ENCODE data around the gene CRIP2.

Gene CRIP2

DNA sequence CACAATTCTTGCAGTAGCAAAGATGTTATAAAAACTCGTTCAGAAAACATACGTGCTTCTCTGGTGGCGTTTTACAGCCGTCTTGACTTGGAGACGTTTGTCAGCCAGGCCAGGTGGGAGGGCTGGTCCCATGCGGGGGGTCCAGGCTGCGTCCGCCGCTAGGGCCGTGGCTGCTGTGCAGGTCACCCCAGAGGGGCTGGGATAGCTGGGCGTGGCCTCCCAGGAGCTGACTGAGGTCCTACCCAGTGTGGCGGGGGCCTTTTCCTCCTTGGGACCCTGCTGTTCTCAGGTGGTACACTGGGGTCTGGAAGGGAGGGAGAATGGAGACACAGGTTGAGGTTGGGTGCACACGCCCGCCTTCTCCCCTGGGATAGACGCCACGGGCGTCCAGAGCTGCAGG, 29.8 kb upstream of the CRIP2 start:
- no peak for DNase-seq

DNA sequence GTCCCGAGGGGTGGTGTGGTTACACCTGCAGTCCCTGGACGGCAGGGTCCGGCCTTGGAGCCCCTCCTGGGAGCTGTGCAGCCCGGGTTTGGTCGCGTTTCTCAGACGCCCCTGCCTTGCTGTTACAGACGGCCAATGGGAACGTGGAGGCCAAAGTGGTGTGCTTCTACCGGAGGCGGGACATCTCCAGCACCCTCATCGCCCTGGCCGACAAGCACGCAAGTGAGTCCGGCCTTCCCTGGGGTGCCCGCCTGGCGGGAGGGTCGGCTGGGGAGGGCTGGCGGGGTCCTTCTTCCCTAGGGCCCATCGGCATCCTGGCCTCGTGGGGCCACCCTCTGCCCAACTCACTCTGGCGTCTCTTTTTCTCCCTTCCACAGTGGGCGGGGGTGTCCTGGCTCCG, 29.3 kb upstream of the CRIP2 start:
- DNase-seq: no peak

DNA sequence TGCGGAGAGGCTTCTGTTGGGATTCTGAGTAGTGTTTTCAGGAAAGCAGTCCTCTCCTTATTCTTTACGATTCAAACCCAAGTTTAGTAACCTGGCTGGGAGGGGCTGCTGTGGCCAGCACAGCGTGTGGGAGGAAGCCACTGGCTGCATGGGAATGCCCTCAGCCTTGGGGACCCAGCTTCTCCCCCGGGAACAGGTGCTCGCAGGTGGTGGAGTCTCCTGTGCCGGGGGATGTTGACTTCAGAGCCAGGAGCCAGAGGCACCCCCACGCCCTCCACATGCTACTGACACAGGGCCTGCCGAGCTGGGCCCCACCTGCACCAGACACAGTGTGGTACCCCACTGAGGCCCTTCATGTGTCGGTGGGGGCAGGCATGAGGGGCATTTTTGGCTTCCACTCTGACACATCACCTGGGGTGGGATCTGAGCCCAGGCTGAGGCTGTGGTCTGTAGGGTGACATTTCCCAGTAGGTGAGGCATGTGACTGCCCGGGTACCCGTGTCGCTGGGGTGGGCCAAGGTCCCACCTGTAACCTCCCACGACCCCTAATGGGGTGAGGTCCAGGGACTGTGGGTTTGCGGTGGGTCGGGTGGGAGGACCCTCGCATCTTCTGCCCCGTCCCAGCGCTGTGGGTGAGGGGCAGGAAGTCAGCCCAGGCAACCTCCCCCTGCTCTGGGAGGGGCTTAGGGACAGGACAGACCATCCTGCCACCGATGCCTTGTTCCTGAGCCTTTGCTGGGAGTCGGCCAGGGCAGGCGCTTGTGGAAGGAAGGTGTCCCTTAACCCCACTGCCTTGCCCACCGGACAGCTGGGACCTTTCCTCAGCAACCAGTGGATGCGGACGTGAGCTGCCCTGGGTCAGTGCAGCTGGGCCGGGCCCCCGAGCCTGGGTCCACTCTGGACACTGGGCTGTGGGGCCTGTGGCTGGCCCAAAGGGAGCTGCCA, 28.4 kb upstream of the CRIP2 start:
- no peak for DNase-seq

GRCh38 chr14:105446971-105447370, 27.6 kb upstream of the CRIP2 start:
- no peak for DNase-seq

- DNase-seq: no peak
These were observed 26.7 kb upstream of the CRIP2 start for GRCh38 chr14:105447651-105448640.

DNA sequence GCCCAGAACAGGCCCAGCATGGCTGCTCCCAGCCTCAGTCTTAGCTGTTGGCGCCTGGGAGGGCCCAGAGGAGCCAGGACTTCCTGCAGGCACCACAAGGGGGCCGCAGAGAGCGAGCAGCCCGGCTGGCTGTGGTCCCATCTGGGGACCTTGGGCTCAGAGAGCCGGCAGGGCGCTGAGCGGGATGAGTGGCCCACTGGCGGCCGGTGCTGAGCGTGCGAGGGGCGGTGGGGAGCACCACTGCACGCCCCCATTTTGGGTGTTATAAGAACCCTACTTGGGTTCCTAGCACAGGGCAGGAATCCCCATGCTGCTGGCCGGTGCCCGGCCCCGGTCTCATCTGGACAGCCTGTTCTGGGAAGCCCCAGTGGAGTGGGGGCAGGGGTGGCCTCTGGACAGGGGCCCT, 25.9 kb upstream of the CRIP2 start:
- peak in 41 of 56 donors; percentile 11 to 83 (median 51) for DNase-seq

DNA sequence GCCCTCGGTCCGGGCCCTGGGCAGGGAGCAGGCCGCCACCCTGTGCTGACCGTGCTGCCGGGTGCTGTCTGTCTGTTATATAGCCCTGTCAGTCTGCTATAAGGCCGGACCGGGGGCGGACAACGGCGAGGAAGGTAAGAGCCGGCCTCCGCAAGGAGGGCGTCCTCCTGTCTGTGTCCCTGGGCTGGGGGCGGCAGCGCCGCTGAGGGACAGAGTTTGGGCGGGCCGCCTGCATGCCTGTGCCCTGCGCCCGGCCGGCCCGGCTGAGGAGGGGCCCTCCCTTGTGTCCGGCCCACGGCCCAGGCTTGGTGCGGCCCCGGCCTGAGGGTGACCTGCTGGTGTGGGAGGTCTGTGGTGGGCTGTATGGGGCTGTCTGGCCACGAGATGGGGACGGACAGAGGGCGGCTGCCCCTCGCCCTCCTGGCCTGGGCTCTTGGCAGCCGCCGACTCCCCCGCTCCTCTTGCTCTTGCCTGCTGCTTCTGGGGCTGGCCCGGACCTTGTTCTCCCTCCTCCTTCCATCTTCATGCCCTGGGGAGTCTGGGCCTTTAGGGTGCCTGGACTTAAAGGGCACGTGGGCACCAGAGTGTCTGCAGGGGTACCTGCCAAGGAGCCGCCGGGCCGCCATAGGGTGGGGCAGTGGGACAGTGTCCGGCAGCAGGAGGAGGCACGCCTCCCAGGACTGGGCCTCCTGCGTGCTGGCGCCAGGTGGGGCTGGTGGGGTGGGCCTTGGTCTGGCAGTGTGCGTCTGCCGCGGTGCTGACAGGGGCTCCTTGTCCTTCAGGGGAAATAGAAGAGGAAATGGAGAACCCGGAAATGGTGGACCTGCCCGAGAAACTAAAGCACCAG, 25.1 kb upstream of the CRIP2 start:
- no peak for DNase-seq

DNA sequence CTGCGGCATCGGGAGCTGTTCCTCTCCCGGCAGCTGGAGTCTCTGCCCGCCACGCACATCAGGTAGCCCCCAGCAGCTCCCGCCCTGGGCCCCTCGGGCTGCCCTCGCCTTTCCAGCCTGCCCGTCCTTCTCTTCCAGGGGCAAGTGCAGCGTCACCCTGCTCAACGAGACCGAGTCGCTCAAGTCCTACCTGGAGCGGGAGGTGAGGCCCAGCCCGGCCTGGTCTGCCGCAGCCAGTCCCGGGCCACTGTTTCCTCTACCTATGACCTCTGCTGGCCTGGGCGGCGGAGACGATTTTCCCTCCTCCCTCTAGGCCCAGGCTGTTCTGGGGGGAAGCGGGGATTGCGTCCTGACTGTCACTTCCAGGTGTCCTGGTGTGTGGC, 24.5 kb upstream of the CRIP2 start:
- DNase-seq: no peak

- no peak for DNase-seq
These were observed 23.5 kb upstream of the CRIP2 start for GRCh38 chr14:105450864-105451720.

DNA sequence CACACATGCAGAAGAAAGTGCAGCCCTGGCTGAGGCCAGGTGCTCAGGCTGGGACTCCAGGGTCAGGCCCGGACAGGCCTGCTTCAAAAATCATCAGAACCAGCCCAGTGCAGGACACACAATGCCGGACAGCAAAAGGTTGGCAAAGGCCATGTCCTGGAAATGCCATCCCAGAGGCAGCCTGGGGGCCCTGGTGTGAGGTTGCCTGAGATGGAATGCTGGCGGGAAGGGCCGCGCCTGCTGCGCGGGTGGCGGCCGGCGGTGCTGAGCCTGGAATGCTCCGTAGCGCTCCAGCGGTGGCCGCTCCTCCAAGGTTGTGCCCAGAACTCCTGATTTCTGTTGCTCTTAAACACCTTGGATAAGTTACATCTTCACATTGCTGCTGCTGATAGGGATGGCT, 21.7 kb upstream of the CRIP2 start:
- DNase-seq: no peak

- no peak for DNase-seq
These were observed 20.8 kb upstream of the CRIP2 start for GRCh38 chr14:105453847-105454246.

GRCh38 chr14:105455086-105455640, 19.5 kb upstream of the CRIP2 start:
- no peak for DNase-seq

DNA sequence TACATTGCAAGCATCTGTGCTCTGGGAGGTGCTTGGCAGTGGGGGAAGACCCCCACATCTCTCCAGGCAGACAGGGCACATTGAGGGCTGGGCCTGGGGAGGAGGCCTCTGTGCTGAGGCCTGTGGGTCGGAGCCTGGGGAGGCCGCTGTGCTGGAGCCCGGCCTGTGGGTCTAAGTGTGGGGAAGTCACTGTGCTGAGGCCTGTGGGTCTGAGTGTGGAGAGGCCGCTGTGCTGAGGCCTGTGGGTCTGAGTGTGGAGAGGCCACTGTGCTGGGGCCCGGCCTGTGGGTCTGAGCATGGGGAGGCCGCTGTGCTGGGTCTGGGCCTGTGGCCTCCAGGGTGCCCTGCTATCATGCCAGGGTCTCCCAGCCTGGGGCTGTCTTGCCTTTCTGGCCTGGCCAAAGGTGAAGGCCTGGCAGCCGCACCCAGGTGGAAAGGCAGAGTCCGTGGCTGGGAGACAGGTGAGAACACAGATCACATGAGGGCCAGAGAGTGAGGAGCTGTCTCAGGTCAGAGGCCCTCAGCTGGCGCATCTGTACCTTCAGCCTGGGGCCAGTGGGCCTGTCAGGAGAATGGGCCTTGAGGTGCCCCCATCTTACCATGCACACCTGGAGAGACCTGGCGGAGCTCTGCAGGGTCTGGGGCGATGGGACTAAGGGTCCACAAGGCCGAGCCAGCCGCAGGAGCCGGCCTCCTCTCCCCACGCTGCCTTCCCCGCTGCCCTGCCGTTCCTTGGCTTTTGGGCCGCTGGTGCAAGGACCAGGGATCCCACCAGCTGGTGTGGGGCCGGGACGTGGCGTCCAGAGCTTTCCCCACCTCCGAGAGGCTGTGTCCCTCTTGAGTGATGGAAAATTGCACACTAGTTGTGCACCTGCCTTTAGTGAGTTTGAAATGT, 18.6 kb upstream of the CRIP2 start:
- no peak for DNase-seq

DNA sequence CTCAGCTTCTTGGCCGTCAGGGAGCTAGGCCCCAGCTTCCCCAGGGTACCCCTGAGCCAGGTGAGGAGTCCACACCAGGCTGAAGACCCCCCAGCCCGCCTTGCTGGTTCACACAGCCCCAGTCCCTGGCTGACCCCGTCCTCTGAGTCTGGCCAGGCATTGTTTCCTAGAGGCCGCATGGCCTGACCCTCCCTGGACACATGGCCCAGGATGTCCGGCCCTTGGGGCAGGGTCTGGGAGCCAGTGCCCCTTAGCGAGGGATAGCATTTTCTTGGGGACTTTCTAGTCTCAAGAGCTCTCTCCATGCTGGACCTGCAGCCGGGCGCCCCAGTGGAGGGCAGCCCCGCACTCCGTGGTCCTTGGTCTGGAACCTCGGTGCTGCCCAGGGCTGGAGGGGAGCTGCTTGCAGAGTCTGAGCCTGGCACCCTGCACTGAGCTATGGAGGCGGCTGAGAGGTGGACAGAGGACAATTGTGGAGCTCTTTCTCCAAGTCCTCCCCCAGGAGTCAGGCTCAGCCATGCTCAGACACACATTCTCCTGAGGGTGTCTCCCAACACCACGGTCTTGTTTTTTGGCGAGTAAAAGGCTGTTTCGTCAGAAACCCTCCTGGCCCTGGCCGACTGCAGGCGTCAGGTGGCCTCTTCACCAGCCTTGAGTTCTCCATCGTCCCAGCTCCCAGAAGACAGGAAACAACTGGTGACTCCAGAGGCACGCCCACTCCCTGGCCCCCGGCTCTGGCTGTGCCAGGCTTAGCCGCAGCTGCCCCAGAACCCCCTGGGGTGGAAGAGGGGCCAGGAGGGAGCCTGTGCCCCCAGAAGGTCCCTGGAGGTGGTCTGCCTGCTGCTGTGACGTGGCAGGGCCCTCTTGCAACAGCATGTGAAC, 17.6 kb upstream of the CRIP2 start:
- no peak for DNase-seq

GRCh38 chr14:105458010-105458409, 16.6 kb upstream of the CRIP2 start:
- no peak for DNase-seq

GRCh38 chr14:105458571-105458970, 16.1 kb upstream of the CRIP2 start:
- DNase-seq: no peak

- DNase-seq: no peak
These were observed 14.5 kb upstream of the CRIP2 start for GRCh38 chr14:105460116-105460515.

DNA sequence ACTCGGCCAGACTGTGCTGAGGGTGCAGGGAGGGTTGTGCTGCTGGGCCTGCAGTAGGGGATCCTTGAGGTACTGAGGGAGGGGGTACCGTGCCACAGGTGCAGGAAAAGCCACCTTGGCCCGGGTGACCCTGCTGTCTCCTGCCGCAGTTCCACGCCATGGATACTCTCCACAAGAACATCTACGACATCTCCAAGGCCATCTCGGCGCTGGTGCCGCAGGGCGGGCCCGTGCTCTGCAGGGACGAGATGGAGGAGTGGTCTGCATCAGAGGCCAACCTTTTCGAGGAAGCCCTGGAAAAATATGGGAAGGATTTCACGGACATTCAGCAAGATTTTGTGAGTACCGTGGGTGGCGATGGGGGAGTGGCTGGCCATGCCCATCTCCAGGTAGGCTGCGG, 14.0 kb upstream of the CRIP2 start:
- DNase-seq: no peak

Measured in amygdala (tissue), 56 donors.